Esophagus muscularis mucosa (tissue), 4 donors: ENCODE measurements around the gene IFT27. TPM values are rescaled to one million over a fixed set of nuclear protein-coding genes. Genes with fewer than 3 reads are reported as not detected.

Source experiments
- DNase-seq: peaks from one replicate; pipeline ENCODE4 v3.0.0-alpha.2; 2017; ENCODE audit errors: extremely low spot score
- H3K27ac ChIP-seq, 4 donors: fragments of 200-600 bp; sonication (generic); replicated peaks in 1 of 4; 1 replicate in 3 of 4; 2 replicates in 1 of 4; pipeline ENCODE4 v1.5.1; 2016 to 2019; ENCODE audit warnings: mild to moderate bottlenecking in 1 of 4
- H3K27me3 ChIP-seq, 4 donors: fragments of 200-600 bp; sonication (generic); one replicate each; pipeline versions ENCODE4 v1.5.1 to v1.6.0; 2016 to 2019
- H3K36me3 ChIP-seq, 4 donors: fragments of 200-600 bp; sonication (generic); one replicate each; pipeline ENCODE4 v1.5.1; 2016 to 2019
- H3K4me1 ChIP-seq, 4 donors: fragments of 200-600 bp; sonication (generic); one replicate each; pipeline ENCODE4 v1.5.1; 2016 to 2019
- H3K4me3 ChIP-seq, 4 donors: fragments of 200-600 bp; sonication (generic); 1 replicate in 2 of 4; 2 replicates in 2 of 4; pipeline ENCODE4 v1.5.1; 2016 to 2019; ENCODE audit warnings: mild to moderate bottlenecking in 4 of 4, moderate library complexity in 1 of 4
- H3K9me3 ChIP-seq, 4 donors: fragments of 200-600 bp; sonication (generic); 1 replicate in 3 of 4; 2 replicates in 1 of 4; pipeline ENCODE4 v1.5.1; 2016 to 2019
- CTCF ChIP-seq, 3 experiments: fragments of 200-600 bp in 2 of 3; fragments of 450-650 bp in 1 of 3; sonication (generic) in 2 of 3; IDR thresholded peaks; one replicate each; pipeline ENCODE4 v1.5.1; 2017 to 2019; ENCODE audit warnings: antibody characterized with exemption in 3 of 3, mild to moderate bottlenecking in 2 of 3, moderate library complexity in 1 of 3
- EP300 ChIP-seq: sonication (generic); formaldehyde crosslinking; IDR thresholded peaks from one replicate; pipeline ENCODE4 v1.6.1; 2017; ENCODE audit warnings: antibody characterized with exemption
- POLR2A ChIP-seq: fragments of 450-650 bp; IDR thresholded peaks from one replicate; pipeline ENCODE4 v1.6.1; 2017; ENCODE audit warnings: antibody characterized with exemption, moderate library complexity, mild to moderate bottlenecking, low read depth
- POLR2AphosphoS5 ChIP-seq, 2 donors: sonication (generic); formaldehyde crosslinking; IDR thresholded peaks; one replicate each; pipeline ENCODE4 v1.6.1; 2017; ENCODE audit warnings: antibody characterized with exemption in 2 of 2
- WGBS: methylation state at CpG from one replicate; pipeline ENCODE4 v1.1.5; 2018; 5-methylcytosine and 5-hydroxymethylcytosine counted together
- intact Hi-C: fragments of 100-400 bp; cut with DNase I; formaldehyde crosslinking; loops from one replicate; pipeline ENCODE4 v1.15.1; 2023
- total RNA-seq, 4 donors: library from RNA; depleted of rRNA; stranded (reverse); fragments of >200 nt; gene quantifications; one replicate each; pipeline versions ENCODE4 v1.1.0 to v1.2.1, GENCODE V29; 2016

IFT27 gene
- total RNA-seq, 4 donors from 2014 or later, result 15.2 to 24.1 (median 17.0) TPM

GRCh38 chr22:36759481-36760159, 16.3 kb downstream of the IFT27 start:
- Histone ChIP-seq H3K4me3 (no peak overlapping the region), H3K4me1 (peaks cover 0 to 34% (median 33%) of the 10 kb centered on the region in 4 donors), H3K9me3 (no peaks in the 10 kb centered on the region), H3K27me3 (peaks cover 0 to 19% (median 0%) of the 10 kb centered on the region in 4 donors), H3K36me3 (peaks cover 0 to 16% (median 7%) of the 10 kb centered on the region in 4 donors), H3K27ac (no peak overlapping the region)
- DNase-seq, result no peak
- intact Hi-C loops, result no loop called here
- TF ChIP-seq EP300 (no peak), POLR2A (no peak), CTCF (IDR thresholded peaks at IDR 0.05) (no peak), POLR2AphosphoS5 (IDR thresholded peaks at IDR 0.05) (no peak)
- WGBS, result 85% methylated on average over 19 of the region's 19 CpGs

- H3K36me3 ChIP-seq, result peaks cover 0 to 12% (median 5%) of the 10 kb centered on the region in 4 donors
- TF ChIP-seq CTCF (IDR thresholded peaks at IDR 0.05) (no peak), POLR2AphosphoS5 (IDR thresholded peaks at IDR 0.05) (no peak), EP300 (no peak), POLR2A (no peak)
- 90% methylated on average over 12 of the region's 15 CpGs for WGBS
- no peak overlapping the region for H3K27ac ChIP-seq
- DNase-seq, result no peak
- peaks cover 0 to 27% (median 2%) of the 10 kb centered on the region in 4 donors for H3K27me3 ChIP-seq
- no peak overlapping the region for H3K4me3 ChIP-seq
- H3K9me3 ChIP-seq, result no peaks in the 10 kb centered on the region
- intact Hi-C loops, result no loop called here
- peaks cover 0 to 34% (median 33%) of the 10 kb centered on the region in 4 donors for H3K4me1 ChIP-seq
Observed at GRCh38 chr22:36758792-36759271, 17.1 kb downstream of the IFT27 start.

GRCh38 chr22:36757668-36758211, 18.2 kb downstream of the IFT27 start:
- WGBS, result 71% methylated on average over 17 of the region's 19 CpGs
- no peaks in the 10 kb centered on the region for H3K9me3 ChIP-seq
- H3K36me3 ChIP-seq, result peaks cover 0 to 8% (median 1%) of the 10 kb centered on the region in 4 donors
- H3K27ac ChIP-seq, result no peak overlapping the region
- H3K27me3 ChIP-seq, result peaks cover 0 to 38% (median 2%) of the 10 kb centered on the region in 4 donors
- H3K4me3 ChIP-seq, result no peak overlapping the region
- peaks cover 0 to 25% (median 24%) of the 10 kb centered on the region in 4 donors for H3K4me1 ChIP-seq
- intact Hi-C loops, result no loop called here
- no peak for DNase-seq
- TF ChIP-seq POLR2A (no peak), POLR2AphosphoS5 (IDR thresholded peaks at IDR 0.05) (peak in 1 of 2 donors; percentile 13), CTCF (IDR thresholded peaks at IDR 0.05) (peak; percentile 71 to 92 (median 75)), EP300 (no peak)

GRCh38 chr22:36756746-36757655, 18.9 kb downstream of the IFT27 start:
- Histone ChIP-seq H3K27me3 (peaks cover 0 to 45% (median 2%) of the 10 kb centered on the region in 4 donors), H3K9me3 (no peaks in the 10 kb centered on the region), H3K27ac (no peak overlapping the region), H3K4me3 (no peak overlapping the region), H3K4me1 (peaks cover 0 to 17% (median 17%) of the 10 kb centered on the region in 4 donors), H3K36me3 (peaks cover 0 to 3% (median 0%) of the 10 kb centered on the region in 4 donors)
- no peak for DNase-seq
- intact Hi-C loops, result no loop called here
- no peak for TF ChIP-seq CTCF (IDR thresholded peaks at IDR 0.05)
- TF ChIP-seq EP300, result no peak
- no peak for TF ChIP-seq POLR2A
- no peak for TF ChIP-seq POLR2AphosphoS5 (IDR thresholded peaks at IDR 0.05)
- 59% methylated on average over 21 of the region's 28 CpGs for WGBS
